ENCODE data around the gene SNRNP25. TPM values are rescaled to one million over a fixed set of nuclear protein-coding genes. Genes with fewer than 3 reads are reported as not detected.

SNRNP25 gene
- total and polyA plus RNA-seq, 8 donors, result 19.1 to 51.5 (median 39.5) TPM

DNA sequence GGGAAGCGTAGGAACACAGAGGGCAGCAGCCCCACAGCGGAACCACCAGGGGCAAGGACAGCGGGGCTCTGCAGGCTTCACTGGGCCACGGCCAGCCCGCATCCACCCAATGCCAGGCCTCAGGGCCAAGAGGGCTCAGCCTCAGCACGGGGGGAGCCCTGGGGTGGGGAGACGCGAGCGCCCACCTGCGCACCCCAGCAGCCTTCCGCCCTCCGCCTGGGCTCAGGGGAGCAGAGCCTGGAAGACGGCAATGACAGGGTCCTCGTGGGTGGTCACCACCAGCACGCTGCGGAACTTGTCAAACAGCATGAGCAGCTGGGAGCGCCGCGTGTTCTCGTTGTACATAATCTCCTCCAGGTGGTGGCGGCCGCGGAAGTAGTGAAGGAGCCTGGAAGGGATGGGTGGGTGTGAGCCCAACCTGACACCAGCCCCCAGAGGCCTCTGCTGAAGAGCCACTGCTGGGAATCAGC, 32.9 kb downstream of the SNRNP25 start:
- intact Hi-C loops (cut with DNase I), result no loop called here
- H3K4me3 ChIP-seq, result no peak overlapping the region
- ATAC-seq (no peak), DNase-seq (no peak)
- H3K27me3 ChIP-seq, result no peaks in the 10 kb centered on the region
- H3K9me3 ChIP-seq, result no peaks in the 10 kb centered on the region
- peak overlapping the region in 1 of 2 donors; percentile 73 for H3K27ac ChIP-seq
- TF ChIP-seq, protein P1, sequence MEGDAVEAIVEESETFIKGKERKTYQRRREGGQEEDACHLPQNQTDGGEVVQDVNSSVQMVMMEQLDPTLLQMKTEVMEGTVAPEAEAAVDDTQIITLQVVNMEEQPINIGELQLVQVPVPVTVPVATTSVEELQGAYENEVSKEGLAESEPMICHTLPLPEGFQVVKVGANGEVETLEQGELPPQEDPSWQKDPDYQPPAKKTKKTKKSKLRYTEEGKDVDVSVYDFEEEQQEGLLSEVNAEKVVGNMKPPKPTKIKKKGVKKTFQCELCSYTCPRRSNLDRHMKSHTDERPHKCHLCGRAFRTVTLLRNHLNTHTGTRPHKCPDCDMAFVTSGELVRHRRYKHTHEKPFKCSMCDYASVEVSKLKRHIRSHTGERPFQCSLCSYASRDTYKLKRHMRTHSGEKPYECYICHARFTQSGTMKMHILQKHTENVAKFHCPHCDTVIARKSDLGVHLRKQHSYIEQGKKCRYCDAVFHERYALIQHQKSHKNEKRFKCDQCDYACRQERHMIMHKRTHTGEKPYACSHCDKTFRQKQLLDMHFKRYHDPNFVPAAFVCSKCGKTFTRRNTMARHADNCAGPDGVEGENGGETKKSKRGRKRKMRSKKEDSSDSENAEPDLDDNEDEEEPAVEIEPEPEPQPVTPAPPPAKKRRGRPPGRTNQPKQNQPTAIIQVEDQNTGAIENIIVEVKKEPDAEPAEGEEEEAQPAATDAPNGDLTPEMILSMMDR (IDR thresholded peaks at IDR 0.05), result no peak
- H3K4me1 ChIP-seq, result peaks cover 16 to 28% of the 10 kb centered on the region in 2 donors
- H3K36me3 ChIP-seq, result peaks cover 0 to 70% of the 10 kb centered on the region in 2 donors

DNA sequence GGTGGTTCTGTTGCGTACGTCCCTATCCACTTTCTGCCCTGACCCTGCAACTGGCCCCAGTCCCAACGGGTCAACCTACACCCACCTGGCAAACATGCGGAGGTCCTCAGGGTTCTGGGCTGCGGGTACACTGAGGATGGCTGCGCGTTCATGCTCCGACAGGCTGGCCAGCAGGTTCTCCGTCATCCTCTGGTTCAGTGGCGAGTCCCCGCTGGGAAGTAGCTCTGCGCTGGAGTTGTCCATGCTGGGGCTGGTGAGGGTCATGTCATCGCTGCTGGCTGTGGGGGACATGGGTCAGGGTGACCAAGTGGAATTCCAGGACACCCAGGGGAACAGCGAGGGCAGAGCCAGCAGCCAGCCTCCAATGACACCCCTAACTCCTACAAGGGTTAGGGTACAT, 35.0 kb downstream of the SNRNP25 start:
- H3K4me1 ChIP-seq, result peaks cover 16 to 27% of the 10 kb centered on the region in 2 donors
- intact Hi-C loops (cut with DNase I), result no loop called here
- H3K36me3 ChIP-seq, result peaks cover 0 to 81% of the 10 kb centered on the region in 2 donors
- no peaks in the 10 kb centered on the region for H3K9me3 ChIP-seq
- H3K27me3 ChIP-seq, result no peaks in the 10 kb centered on the region
- H3K27ac ChIP-seq, result no peak overlapping the region
- ATAC-seq (no peak), DNase-seq (no peak)
- no peak overlapping the region for H3K4me3 ChIP-seq
- TF ChIP-seq, protein P1 (IDR thresholded peaks at IDR 0.05), result no peak

DNA sequence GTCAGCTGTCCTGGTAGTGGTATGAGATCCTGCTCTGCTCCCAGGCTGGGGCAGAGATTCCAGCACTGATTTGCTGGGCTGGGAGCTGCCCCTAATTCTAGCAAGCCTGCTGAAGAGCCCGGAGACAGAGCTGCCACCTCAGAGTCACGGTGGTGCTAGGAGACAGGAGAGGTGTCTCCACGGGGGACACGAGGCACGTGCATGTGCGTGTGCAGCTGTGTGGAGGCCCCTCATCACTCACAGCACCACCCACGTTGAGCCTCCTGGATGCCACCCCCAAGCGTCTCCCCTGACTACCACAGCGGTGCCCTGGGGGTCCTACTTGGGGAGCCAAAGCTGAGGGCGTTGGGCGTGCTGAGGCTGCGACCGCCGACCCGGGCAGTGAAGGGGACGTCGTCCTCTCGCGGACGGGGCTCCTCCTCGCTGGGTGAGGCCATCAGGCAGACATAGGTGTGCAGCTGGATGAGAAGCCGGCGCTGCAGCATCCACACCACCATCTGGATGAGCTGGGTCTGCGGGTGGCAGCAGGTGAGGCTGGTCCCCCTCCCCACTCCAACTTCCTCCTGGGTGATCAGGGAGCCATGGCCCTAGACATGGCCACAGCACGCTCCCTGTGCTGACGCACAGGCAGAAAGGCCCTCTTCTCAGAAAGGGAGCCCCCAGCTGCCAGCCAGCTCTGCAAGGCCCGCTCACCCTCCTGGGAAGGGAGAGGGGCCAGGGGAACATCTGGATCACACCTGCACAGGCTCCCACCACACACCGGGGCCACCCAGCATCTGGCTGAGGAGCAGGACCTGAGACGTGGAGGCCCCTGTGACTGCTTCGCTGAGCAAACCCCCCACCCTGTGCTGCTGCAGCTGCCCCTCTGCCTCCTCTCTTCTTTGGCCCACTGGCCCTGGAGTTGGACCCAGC, 36.0 kb downstream of the SNRNP25 start:
- ATAC-seq, result no peak
- H3K27me3 ChIP-seq, result no peaks in the 10 kb centered on the region
- DNase-seq, result peak in 1 of 4 donors; percentile 55

DNA sequence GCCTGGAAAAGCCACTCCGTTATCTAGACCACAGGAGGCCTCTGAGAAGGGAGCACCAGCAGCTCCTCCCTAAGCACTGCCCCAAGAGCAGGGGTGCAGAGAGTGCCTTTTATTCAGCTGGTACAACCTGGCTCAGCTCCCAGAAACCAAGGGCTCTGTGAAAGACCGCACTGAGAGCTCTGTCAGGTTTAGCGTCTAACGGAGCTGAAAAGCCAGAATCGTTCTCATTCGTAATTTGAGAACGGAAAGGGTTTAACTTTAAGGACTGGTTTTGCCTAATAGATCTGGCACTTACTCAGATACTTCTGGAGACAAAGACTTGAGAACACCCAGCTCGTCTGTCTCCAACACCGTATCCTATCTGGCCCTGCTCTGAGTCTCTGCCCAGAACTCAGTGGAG, 37.9 kb downstream of the SNRNP25 start:
- TF ChIP-seq, protein P1 (IDR thresholded peaks at IDR 0.05), result no peak

More for the DNA sequence above, 36.0 kb downstream of the SNRNP25 start:
- Histone ChIP-seq H3K4me1 (peaks cover 9 to 17% of the 10 kb centered on the region in 2 donors), H3K27ac (no peak overlapping the region), H3K9me3 (no peaks in the 10 kb centered on the region), H3K4me3 (no peak overlapping the region), H3K36me3 (peaks cover 0 to 77% of the 10 kb centered on the region in 2 donors)
- TF ChIP-seq, protein P1 (IDR thresholded peaks at IDR 0.05), result no peak
- intact Hi-C loops (cut with DNase I), result no loop called here

More for the DNA sequence above, 37.9 kb downstream of the SNRNP25 start:
- Histone ChIP-seq H3K4me1 (no peaks in the 10 kb centered on the region), H3K4me3 (no peak overlapping the region), H3K9me3 (no peaks in the 10 kb centered on the region), H3K36me3 (peaks cover 0 to 60% of the 10 kb centered on the region in 2 donors), H3K27me3 (no peaks in the 10 kb centered on the region), H3K27ac (no peak overlapping the region)
- intact Hi-C loops (cut with DNase I), result no loop called here
- peak; percentile 66 for ATAC-seq
- peak in 1 of 4 donors; percentile 67 for DNase-seq

Data from left lung (tissue), 10 donors.